Measurements from ENCODE around the gene C1QL1. TPM values are rescaled to one million over a fixed set of nuclear protein-coding genes. Genes with fewer than 3 reads are reported as not detected.

The C1QL1 gene
- total and polyA plus RNA-seq, 9 of the 15 experiments (the other 6 are each of a cell fraction or from before 2014, with no cell fraction given) = 0.07 to 0.12 (median 0.09) TPM; not detected in 6

- TF ChIP-seq FIP1L1 (IDR thresholded peaks at IDR 0.05; ENCODE audit: low read depth, low read length, poor library complexity, severe bottlenecking) = no peak
- TF ChIP-seq HMGN3 (IDR thresholded peaks at IDR 0.05; ENCODE audit: borderline replicate concordance, extremely low read depth, insufficient read length, low read depth, low read length) = no peak
- no peak for TF ChIP-seq SIRT6 (IDR thresholded peaks at IDR 0.05; ENCODE audit: low read depth, low read length)
- TF ChIP-seq ZNF76 (CRISPR knock-in tag; IDR thresholded peaks at IDR 0.05; ENCODE audit: borderline replicate concordance) = no peak
- TF ChIP-seq NFXL1 (CRISPR knock-in tag; IDR thresholded peaks at IDR 0.05) = no peak
- no peak for TF ChIP-seq SMARCC2 (IDR thresholded peaks at IDR 0.05; ENCODE audit: low read depth)
- no peak for TF ChIP-seq UBTF (IDR thresholded peaks at IDR 0.05; ENCODE audit: borderline replicate concordance in 1 of 2, low read depth in 2 of 2, low read length in 2 of 2)
These were observed 33.0 kb downstream of the C1QL1 start (continued) for GRCh38 chr17:44935116-44935515.

- in situ Hi-C loops (cut with MboI) = no loop called here
- FAIRE-seq = no peak
- no peak for TF ChIP-seq IFI16 (CRISPR knock-in tag; IDR thresholded peaks at IDR 0.05)
- TF ChIP-seq TARDBP (IDR thresholded peaks at IDR 0.05) = no peak
- TF ChIP-seq, protein P1, sequence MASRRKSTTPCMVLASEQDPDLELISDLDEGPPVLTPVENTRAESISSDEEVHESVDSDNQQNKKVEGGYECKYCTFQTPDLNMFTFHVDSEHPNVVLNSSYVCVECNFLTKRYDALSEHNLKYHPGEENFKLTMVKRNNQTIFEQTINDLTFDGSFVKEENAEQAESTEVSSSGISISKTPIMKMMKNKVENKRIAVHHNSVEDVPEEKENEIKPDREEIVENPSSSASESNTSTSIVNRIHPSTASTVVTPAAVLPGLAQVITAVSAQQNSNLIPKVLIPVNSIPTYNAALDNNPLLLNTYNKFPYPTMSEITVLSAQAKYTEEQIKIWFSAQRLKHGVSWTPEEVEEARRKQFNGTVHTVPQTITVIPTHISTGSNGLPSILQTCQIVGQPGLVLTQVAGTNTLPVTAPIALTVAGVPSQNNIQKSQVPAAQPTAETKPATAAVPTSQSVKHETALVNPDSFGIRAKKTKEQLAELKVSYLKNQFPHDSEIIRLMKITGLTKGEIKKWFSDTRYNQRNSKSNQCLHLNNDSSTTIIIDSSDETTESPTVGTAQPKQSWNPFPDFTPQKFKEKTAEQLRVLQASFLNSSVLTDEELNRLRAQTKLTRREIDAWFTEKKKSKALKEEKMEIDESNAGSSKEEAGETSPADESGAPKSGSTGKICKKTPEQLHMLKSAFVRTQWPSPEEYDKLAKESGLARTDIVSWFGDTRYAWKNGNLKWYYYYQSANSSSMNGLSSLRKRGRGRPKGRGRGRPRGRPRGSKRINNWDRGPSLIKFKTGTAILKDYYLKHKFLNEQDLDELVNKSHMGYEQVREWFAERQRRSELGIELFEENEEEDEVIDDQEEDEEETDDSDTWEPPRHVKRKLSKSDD (conservative IDR thresholded peaks at IDR 0.05; ENCODE audit: low read length) = no peak
- no peak for TF ChIP-seq CHD4 (IDR thresholded peaks at IDR 0.05; ENCODE audit: insufficient read depth, insufficient replicate concordance, low read depth, low read length, poor library complexity, severe bottlenecking)
- TF ChIP-seq HDAC2 (IDR thresholded peaks at IDR 0.05) = no peak
- TF ChIP-seq CEBPB (tag; IDR thresholded peaks at IDR 0.05) = no peak
- no peak for TF ChIP-seq TFAP4 (CRISPR knock-in tag; IDR thresholded peaks at IDR 0.05; ENCODE audit: borderline replicate concordance)
- no peak for TF ChIP-seq CTBP1 (IDR thresholded peaks at IDR 0.05; ENCODE audit: borderline replicate concordance)
- no peak for TF ChIP-seq CBFA2T2 (conservative IDR thresholded peaks at IDR 0.05)
These were observed 33.4 kb downstream of the C1QL1 start for GRCh38 chr17:44934745-44935105.

More at GRCh38 chr17:44934745-44935105, 33.4 kb downstream of the C1QL1 start:
- Histone ChIP-seq H3K9me3 (replicated peaks; ENCODE audit: control insufficient read depth, insufficient read depth, low read depth, low read length) (no peaks in the 10 kb centered on the region), H4K20me1 (replicated peaks; ENCODE audit: control insufficient read depth, insufficient read depth, low read length) (peaks cover 5% of the 10 kb centered on the region; the same call in 1 of the 2 replicates), H3K4me3 (no peak overlapping the region), H3K9ac (ENCODE audit: insufficient read depth in 1 of 2, low read depth in 2 of 2, low read length in 2 of 2) (no peak overlapping the region), H3K4me2 (ENCODE audit: insufficient read depth, low read length) (no peak overlapping the region), H3K4me1 (replicated peaks in 1 of 2; ENCODE audit: control insufficient read depth in 2 of 2, insufficient read depth in 2 of 2, low read length in 2 of 2) (peaks cover 0 to 15% of the 10 kb centered on the region in 2 experiments; a peak in 1 of 5 replicates), H3K27me3 (ENCODE audit: control insufficient read depth in 2 of 2, insufficient read depth in 2 of 2, low read length in 2 of 2) (no peaks in the 10 kb centered on the region), H2AFZ (ENCODE audit: low read depth, low read length) (no peak overlapping the region), H3K27ac (ENCODE audit: extremely low read depth, low read depth, low read length) (no peak overlapping the region), H3K79me2 (ENCODE audit: control insufficient read depth, insufficient read depth, low read length) (peaks cover 11% of the 10 kb centered on the region; the same call in 2 of the 3 replicates), H3K9me1 (ENCODE audit: control insufficient read depth, insufficient read depth, low read length) (no peaks in the 10 kb centered on the region), H3K36me3 (ENCODE audit: control insufficient read depth, insufficient read depth, low read length) (peaks cover 86% of the 10 kb centered on the region)
- DNase-seq (ENCODE audit: extremely low read depth in 1 of 4, low spot score in 3 of 4) (no peak), ATAC-seq (no peak)
- intact Hi-C loops (cut with micrococcal nuclease) = no loop called here
- POLR2A ChIA-PET = interaction anchor here (0.9 kb wide), 1 partner anchor 29 kb away, joined by 4 read pairs; no protein-coding TSS in a partner anchor
- no TSS peak for BruUV-seq (replicated peaks)
- CTCF ChIA-PET (ENCODE audit: low intra/inter-chr PET ratio) = no interaction called here
- 98% methylated on average over 10 of the region's 10 CpGs for WGBS (ENCODE audit: insufficient coverage, low coverage, missing lambda C conversion rate)

All from K562 (cell line).